ENCODE measurements around the gene YJU2. TPM values are rescaled to one million over a fixed set of nuclear protein-coding genes. Genes with fewer than 3 reads are reported as not detected.

YJU2 gene
- total RNA-seq, result 10.7 and 11.9 TPM in 2 replicates

GRCh38 chr19:4246767-4247593 is at the start of gene YJU2:
Gene YJU2, plus strand, starts transcription at chr19:4247080. Its CDS starts 67 bp downstream, at chr19:4247147.

DNA sequence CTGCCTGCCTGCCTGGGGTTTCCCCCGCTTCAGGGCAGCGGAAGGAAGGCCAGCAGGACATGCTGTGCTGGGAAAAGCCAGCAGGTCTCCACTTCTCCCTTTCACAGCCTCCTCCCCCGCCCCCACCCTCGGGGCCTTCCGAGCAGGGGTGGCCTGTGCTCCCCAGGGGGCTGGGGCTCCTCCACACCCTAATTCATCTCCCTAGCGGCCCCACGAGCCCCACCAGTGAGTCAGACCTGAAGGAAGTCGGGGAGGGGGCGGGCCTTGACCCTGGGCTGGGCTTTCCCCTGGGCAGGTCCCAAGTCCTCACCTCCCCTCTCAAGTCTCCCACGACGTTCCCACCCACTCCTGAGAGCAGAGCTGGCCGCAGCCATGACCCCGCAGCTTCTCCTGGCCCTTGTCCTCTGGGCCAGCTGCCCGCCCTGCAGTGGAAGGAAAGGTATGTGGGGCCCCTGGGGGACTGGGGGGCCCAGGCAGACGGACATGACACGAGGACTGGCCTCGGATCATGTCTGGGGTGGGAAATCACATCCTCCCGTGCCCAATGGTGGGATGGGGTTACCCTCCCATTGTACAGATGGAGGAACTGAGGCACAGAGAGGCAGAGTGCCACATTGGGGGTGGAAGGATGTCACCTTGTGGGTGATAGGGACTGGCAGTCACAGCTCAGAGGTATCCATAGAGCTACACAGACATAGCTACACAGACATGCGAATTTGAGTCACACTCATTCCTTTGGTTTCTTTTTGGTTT is 17.5 kb upstream of the YJU2 start, which contains the start of gene EBI3:
TSS of gene EBI3 (plus strand) at position 345 of the 753 bp plus-strand sequence. CDS start at position 373, 28 bp downstream.

GRCh38 chr19:4278419-4279266 is 31.8 kb downstream of the YJU2 start, which contains the start of gene SHD:
Gene SHD, plus strand, starts transcription at chr19:4279266. Its CDS starts 798 bp downstream, at chr19:4280064.

GRCh38 chr19:4302243-4302640 is 55.4 kb downstream of the YJU2 start, which contains the start of gene TMIGD2:
Gene TMIGD2, minus strand, starts transcription at chr19:4302389. Its CDS starts 4 bp downstream, at chr19:4302385.

DNA sequence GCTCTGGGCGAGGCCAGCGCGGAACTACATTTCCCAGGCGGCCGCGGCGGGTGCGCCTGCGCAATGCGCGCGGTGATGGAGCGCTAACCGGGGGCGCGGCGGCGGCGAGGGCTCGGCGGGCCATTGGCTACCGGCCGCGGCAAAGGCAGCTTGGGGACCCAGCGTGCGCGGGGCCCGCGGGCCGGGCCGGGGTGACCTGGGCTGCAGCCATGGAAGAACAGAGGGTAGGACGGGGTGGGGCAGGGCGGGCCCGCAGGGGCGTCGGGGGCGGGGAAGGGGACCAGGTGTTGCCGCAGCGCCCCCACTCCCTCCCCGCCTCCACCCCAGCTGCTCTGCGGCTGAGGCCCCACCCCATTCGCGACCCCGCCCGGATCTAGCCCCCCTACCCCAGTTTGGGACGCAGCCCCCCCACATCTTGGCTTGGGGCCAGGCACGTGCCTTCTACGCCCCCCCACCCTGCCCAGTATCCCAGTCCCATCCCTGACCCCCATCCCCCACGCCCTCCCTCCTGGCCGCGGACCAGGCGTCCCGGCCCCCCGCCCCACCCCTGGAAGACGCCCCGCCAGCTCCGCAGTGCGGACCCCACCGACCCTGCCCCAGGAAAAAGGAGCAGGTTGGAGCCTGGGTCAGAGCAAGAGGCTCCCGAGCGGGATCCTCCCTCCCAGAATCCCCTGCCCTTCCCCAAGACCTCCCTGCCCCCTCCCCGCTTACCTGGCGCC is 57.8 kb downstream of the YJU2 start, which contains the start of gene FSD1:
TSS of gene FSD1 (plus strand) at position 61 of the 719 bp plus-strand sequence. CDS start at position 210, 149 bp downstream.

Other genes starting within 250 kb of the YJU2 start
- gene PIAS4, start 239.3 kb upstream of the YJU2 start, total RNA-seq, result 20.1 and 25.1 TPM in 2 replicates
- gene ZBTB7A, start 180.2 kb upstream of the YJU2 start, total RNA-seq, result 8.5 and 13.2 TPM in 2 replicates
- gene MAP2K2, start 123.0 kb upstream of the YJU2 start, total RNA-seq, result 243 and 270 TPM in 2 replicates
- not detected in 2 replicates for gene CREB3L3, start 93.4 kb upstream of the YJU2 start, total RNA-seq
- gene SIRT6, start 64.5 kb upstream of the YJU2 start, total RNA-seq, result 7.4 and 9.2 TPM in 2 replicates
- 1.1 and 2.6 TPM in 2 replicates for gene ANKRD24, start 64.4 kb upstream of the YJU2 start, total RNA-seq
- not detected in 2 replicates for gene EBI3, start 17.6 kb upstream of the YJU2 start, total RNA-seq
- not detected in 2 replicates for gene SHD, start 32.2 kb downstream of the YJU2 start, total RNA-seq
- gene TMIGD2, start 55.3 kb downstream of the YJU2 start, total RNA-seq, result not detected in 2 replicates
- 5.4 and 5.7 TPM in 2 replicates for gene FSD1, start 57.5 kb downstream of the YJU2 start, total RNA-seq
- 4.3 and 5.2 TPM in 2 replicates for gene STAP2, start 91.7 kb downstream of the YJU2 start, total RNA-seq
- 5.8 and 7.5 TPM in 2 replicates for gene MPND, start 96.5 kb downstream of the YJU2 start, total RNA-seq
- gene SH3GL1, start 153.5 kb downstream of the YJU2 start, total RNA-seq, result 21.6 and 25.7 TPM in 2 replicates
- 3.4 and 4.3 TPM in 2 replicates for gene CHAF1A, start 155.6 kb downstream of the YJU2 start, total RNA-seq
- gene UBXN6, start 210.7 kb downstream of the YJU2 start, total RNA-seq, result 132 and 136 TPM in 2 replicates
- 61.4 and 61.9 TPM in 2 replicates for gene HDGFL2, start 225.2 kb downstream of the YJU2 start, total RNA-seq

Data from smooth muscle cell of bladder (primary cell).